Measurements from ENCODE around the gene ENTPD6.

Gene ENTPD6

GRCh38 chr20:25203871-25204320 is 8.4 kb downstream of the ENTPD6 start:
- Histone ChIP-seq H3K4me1 (peaks cover 32 to 63% (median 37%) of the 10 kb centered on the region in 10 experiments), H3K4me3 (peak overlapping the region in 2 of 10 experiments; percentile 4 to 30; a peak in 2 of 20 replicates), H3K9ac (peak overlapping the region in 7 of 11 experiments; percentile 10 to 70 (median 43); a peak in 11 of 22 replicates), H3K27ac (peak overlapping the region in 9 of 11 experiments; percentile 26 to 79 (median 62); a peak in 16 of 22 replicates), H4K20me1 (peaks cover 0 to 63% (median 29%) of the 10 kb centered on the region in 11 experiments; a peak in 16 of 22 replicates), H3K4me2 (peak overlapping the region; percentile 46 to 97 (median 72)), H3K36me3 (peaks cover 13 to 38% (median 28%) of the 10 kb centered on the region in 11 experiments; a peak in 19 of 22 replicates), H3K9me3 (replicated peaks in 1 of 11) (peaks cover 0 to 7% (median 0%) of the 10 kb centered on the region in 11 experiments; a peak in 3 of 22 replicates), H3K27me3 (no peaks in the 10 kb centered on the region)
- TF ChIP-seq Cebpa-rat (IDR thresholded peaks at IDR 0.05) = no peak

GRCh38 chr20:25204550-25205276 is 9.2 kb downstream of the ENTPD6 start:
- Histone ChIP-seq H3K4me2 (peak overlapping the region; percentile 46 to 97 (median 72)), H4K20me1 (peaks cover 0 to 55% (median 24%) of the 10 kb centered on the region in 11 experiments; a peak in 15 of 22 replicates), H3K4me1 (peaks cover 28 to 55% (median 32%) of the 10 kb centered on the region in 10 experiments), H3K9ac (peak overlapping the region in 6 of 11 experiments; percentile 36 to 70 (median 54); a peak in 9 of 22 replicates), H3K36me3 (peaks cover 18 to 41% (median 30%) of the 10 kb centered on the region in 11 experiments), H3K27ac (peak overlapping the region in 9 of 11 experiments; percentile 1 to 79 (median 62); a peak in 16 of 22 replicates), H3K4me3 (peak overlapping the region in 3 of 10 experiments; percentile 3 to 30 (median 4); a peak in 3 of 20 replicates), H3K9me3 (replicated peaks in 1 of 11) (peaks cover 0 to 7% (median 0%) of the 10 kb centered on the region in 11 experiments; a peak in 3 of 22 replicates), H3K27me3 (no peaks in the 10 kb centered on the region)
- TF ChIP-seq Cebpa-rat (IDR thresholded peaks at IDR 0.05) = no peak

DNA sequence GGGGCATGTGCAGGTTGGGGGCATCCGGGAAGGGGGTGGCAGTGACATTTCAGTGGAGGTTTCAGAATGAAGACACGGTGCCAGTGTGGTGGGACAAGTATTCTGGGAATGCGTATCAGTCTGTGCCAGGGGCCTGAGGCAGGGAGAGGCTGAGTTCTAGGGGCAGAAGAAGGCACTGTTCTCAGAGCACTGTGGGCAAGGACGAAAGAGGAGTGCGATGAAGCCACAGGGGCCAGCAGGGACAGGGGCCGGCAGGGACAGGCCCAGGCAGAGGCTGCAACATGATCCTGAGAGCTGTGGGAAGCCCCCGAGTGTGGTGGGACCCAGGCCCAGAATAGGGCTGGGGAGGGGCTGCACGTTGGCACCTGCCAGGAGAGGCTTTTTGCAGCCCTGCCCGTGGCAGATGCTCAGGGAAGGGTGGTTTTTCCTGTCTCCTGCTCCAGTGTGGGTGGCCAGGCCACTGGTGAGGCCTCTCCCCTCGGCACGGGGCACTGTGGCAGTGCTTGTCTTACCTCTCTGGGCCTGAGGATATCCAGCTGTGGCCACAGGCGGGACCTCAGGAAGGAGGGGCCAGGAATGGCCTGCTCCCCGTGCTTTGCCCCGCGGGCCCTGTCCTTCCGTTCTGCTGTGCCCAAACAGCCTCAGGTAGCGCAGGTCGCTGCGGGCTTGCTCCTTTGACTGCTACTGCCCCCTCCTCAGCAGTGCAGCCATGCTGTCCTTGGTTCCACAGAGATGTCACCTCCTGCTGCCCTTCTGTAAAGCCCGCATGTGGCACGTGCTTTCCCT is 10.0 kb downstream of the ENTPD6 start:
- H3K9ac ChIP-seq = peak overlapping the region in 4 of 11 experiments; percentile 43 to 70 (median 66); a peak in 7 of 22 replicates
- peak overlapping the region; percentile 3 to 97 (median 72); a peak in 18 of 22 replicates for H3K4me2 ChIP-seq

DNA sequence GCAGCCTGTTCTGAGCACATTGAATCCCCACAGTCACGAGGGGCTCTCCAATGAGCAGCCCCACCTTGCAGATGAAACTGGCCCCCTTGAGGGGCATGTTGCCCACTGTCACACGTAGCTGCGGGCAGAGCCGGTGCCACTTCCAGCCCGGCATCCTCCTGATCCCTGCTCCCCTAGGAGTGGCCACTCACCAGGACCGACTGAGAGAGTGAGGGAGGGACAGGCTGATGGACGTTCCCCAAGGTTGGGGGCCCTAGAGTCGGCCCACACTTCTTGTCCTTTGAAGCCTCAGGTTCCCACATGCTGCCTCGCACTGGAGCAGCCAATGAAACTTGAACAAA is 10.5 kb downstream of the ENTPD6 start:
- Histone ChIP-seq H3K9me3 (replicated peaks in 1 of 11) (peaks cover 0 to 7% (median 0%) of the 10 kb centered on the region in 11 experiments; a peak in 3 of 22 replicates), H3K4me1 (peaks cover 28 to 51% (median 32%) of the 10 kb centered on the region in 10 experiments), H3K27me3 (no peaks in the 10 kb centered on the region), H3K36me3 (peaks cover 31 to 54% (median 43%) of the 10 kb centered on the region in 11 experiments), H3K4me2 (peak overlapping the region in 2 of 11 experiments; percentile 93 to 97; a peak in 4 of 22 replicates), H3K27ac (peak overlapping the region in 4 of 11 experiments; percentile 72 to 79 (median 77); a peak in 3 of 22 replicates), H4K20me1 (peaks cover 0 to 46% (median 24%) of the 10 kb centered on the region in 11 experiments; a peak in 14 of 22 replicates), H3K4me3 (no peak overlapping the region), H3K9ac (peak overlapping the region in 2 of 11 experiments; percentile 66 to 70; a peak in 2 of 22 replicates)
- TF ChIP-seq Cebpa-rat (IDR thresholded peaks at IDR 0.05) = no peak

More for the DNA sequence above, 10.0 kb downstream of the ENTPD6 start:
- H3K4me1 ChIP-seq = peaks cover 28 to 51% (median 32%) of the 10 kb centered on the region in 10 experiments
- H3K27me3 ChIP-seq = no peaks in the 10 kb centered on the region
- H3K27ac ChIP-seq = peak overlapping the region in 8 of 11 experiments; percentile 43 to 79 (median 67); a peak in 16 of 22 replicates
- peaks cover 0 to 7% (median 0%) of the 10 kb centered on the region in 11 experiments; a peak in 3 of 22 replicates for H3K9me3 ChIP-seq (replicated peaks in 1 of 11)
- no peak overlapping the region for H3K4me3 ChIP-seq
- peaks cover 25 to 48% (median 37%) of the 10 kb centered on the region in 11 experiments for H3K36me3 ChIP-seq
- TF ChIP-seq Cebpa-rat (IDR thresholded peaks at IDR 0.05) = no peak
- H4K20me1 ChIP-seq = peaks cover 0 to 50% (median 24%) of the 10 kb centered on the region in 11 experiments; a peak in 14 of 22 replicates

- Histone ChIP-seq H3K27ac (no peak overlapping the region), H3K27me3 (no peaks in the 10 kb centered on the region), H3K4me1 (peaks cover 28 to 49% (median 32%) of the 10 kb centered on the region in 10 experiments), H3K9ac (no peak overlapping the region), H3K4me2 (no peak overlapping the region), H3K9me3 (replicated peaks in 1 of 11) (peaks cover 0 to 6% (median 0%) of the 10 kb centered on the region in 11 experiments; a peak in 3 of 22 replicates), H3K4me3 (no peak overlapping the region), H4K20me1 (peaks cover 0 to 41% (median 24%) of the 10 kb centered on the region in 11 experiments; a peak in 14 of 22 replicates), H3K36me3 (peaks cover 33 to 58% (median 47%) of the 10 kb centered on the region in 11 experiments)
- no peak for TF ChIP-seq Cebpa-rat (IDR thresholded peaks at IDR 0.05)
These were observed 11.0 kb downstream of the ENTPD6 start for GRCh38 chr20:25206548-25206947.

- Histone ChIP-seq H3K27ac (no peak overlapping the region), H3K36me3 (peaks cover 36 to 61% (median 51%) of the 10 kb centered on the region in 11 experiments), H3K27me3 (no peaks in the 10 kb centered on the region), H3K4me2 (no peak overlapping the region), H3K9me3 (replicated peaks in 1 of 11) (no peaks in the 10 kb centered on the region), H3K4me3 (no peak overlapping the region), H3K9ac (no peak overlapping the region), H4K20me1 (peaks cover 0 to 39% (median 27%) of the 10 kb centered on the region in 11 experiments; a peak in 14 of 22 replicates), H3K4me1 (peaks cover 28 to 41% (median 32%) of the 10 kb centered on the region in 10 experiments)
- TF ChIP-seq Cebpa-rat (IDR thresholded peaks at IDR 0.05) = no peak
These were observed 11.8 kb downstream of the ENTPD6 start for GRCh38 chr20:25207149-25207959.

GRCh38 chr20:25207960-25208534 is 12.5 kb downstream of the ENTPD6 start:
- no peak for TF ChIP-seq Cebpa-rat (IDR thresholded peaks at IDR 0.05)
- Histone ChIP-seq H3K27ac (no peak overlapping the region), H3K4me2 (no peak overlapping the region), H3K4me1 (peaks cover 26 to 34% (median 30%) of the 10 kb centered on the region in 10 experiments), H3K36me3 (peaks cover 41 to 68% (median 52%) of the 10 kb centered on the region in 11 experiments), H4K20me1 (peaks cover 0 to 39% (median 27%) of the 10 kb centered on the region in 11 experiments; a peak in 14 of 22 replicates), H3K27me3 (no peaks in the 10 kb centered on the region), H3K9ac (no peak overlapping the region), H3K9me3 (replicated peaks in 1 of 11) (no peaks in the 10 kb centered on the region), H3K4me3 (no peak overlapping the region)

All from BLaER1 treated with 17β-estradiol and CSF1 and Interleukin-3, amounts not matched to agents 10 nM and 100 nM (cell line).